Prostate gland (tissue), 2 donors: ENCODE data around the gene FBXO41. TPM values are rescaled to one million over a fixed set of nuclear protein-coding genes. Genes with fewer than 3 reads are reported as not detected.

ENCODE experiments used
- DNase-seq: peaks from one replicate; pipeline ENCODE4 v3.0.0-alpha.2; 2019; ENCODE audit warnings: low spot score
- H3K27ac ChIP-seq, 2 donors: fragments of 200-600 bp; sonication (generic); 2 replicates each; pipeline ENCODE4 v1.5.1; 2017 to 2019
- H3K27me3 ChIP-seq: fragments of 200-600 bp; sonication (generic); replicated peaks from 2 replicates; pipeline ENCODE4 v1.5.1; 2019; ENCODE audit not compliant: insufficient read depth
- H3K36me3 ChIP-seq, 2 donors: fragments of 200-600 bp; sonication (generic); 1 replicate in 1 of 2; 2 replicates in 1 of 2; pipeline versions ENCODE4 v1.5.1 to v1.8.1; 2017 to 2019
- H3K4me1 ChIP-seq: fragments of 200-600 bp; sonication (generic); replicated peaks from 2 replicates; pipeline ENCODE4 v1.5.1; 2019
- H3K4me3 ChIP-seq, 2 donors: fragments of 200-600 bp; sonication (generic); 2 replicates each; pipeline ENCODE4 v1.5.1; 2017 to 2019
- H3K9me3 ChIP-seq: fragments of 200-600 bp; sonication (generic); 2 replicates; pipeline ENCODE4 v1.5.1; 2017
- CTCF ChIP-seq, 4 experiments: fragments of 200-600 bp in 2 of 4; fragments of 450-650 bp in 2 of 4; sonication (generic) in 2 of 4; IDR thresholded peaks; 1 replicate in 3 of 4; 2 replicates in 1 of 4; pipeline ENCODE4 v1.5.1; 2016 to 2019; ENCODE audit warnings: antibody characterized with exemption in 4 of 4, mild to moderate bottlenecking in 2 of 4, moderate library complexity in 2 of 4
- POLR2A ChIP-seq: fragments of 450-650 bp; IDR thresholded peaks from one replicate; pipeline ENCODE4 v1.6.1; 2016; ENCODE audit warnings: antibody characterized with exemption, mild to moderate bottlenecking
- POLR2AphosphoS5 ChIP-seq: sonication (generic); formaldehyde crosslinking; IDR thresholded peaks from one replicate; pipeline ENCODE4 v1.6.1; 2017; ENCODE audit warnings: antibody characterized with exemption
- WGBS: methylation state at CpG from one replicate; pipeline ENCODE4 v1.1.5; 2018; 5-methylcytosine and 5-hydroxymethylcytosine counted together
- intact Hi-C: fragments of 100-400 bp; cut with DNase I; formaldehyde crosslinking; loops from one replicate; pipeline ENCODE4 v1.14.2; 2022
- total RNA-seq, 2 donors: library from RNA; depleted of rRNA; stranded (reverse); fragments of >200 nt; gene quantifications; one replicate each; pipeline ENCODE4 v1.1.0, GENCODE V29; 2016

The FBXO41 gene
- total RNA-seq, 2 donors from 2014 or later = 4.2 to 7.4 TPM

GRCh38 chr2:73237168-73237567 lies 47.1 kb downstream of the FBXO41 start:
- Histone ChIP-seq H3K27me3 (no peaks in the 10 kb centered on the region), H3K4me1 (peaks cover 6% of the 10 kb centered on the region), H3K36me3 (no peaks in the 10 kb centered on the region), H3K4me3 (no peak overlapping the region), H3K27ac (no peak overlapping the region), H3K9me3 (no peaks in the 10 kb centered on the region)
- intact Hi-C loops = no loop called here
- TF ChIP-seq CTCF (IDR thresholded peaks at IDR 0.05) (no peak), POLR2A (no peak), POLR2AphosphoS5 (no peak)
- 53% methylated on average over 1 of the region's 1 CpG for WGBS
- DNase-seq = no peak

- Histone ChIP-seq H3K27me3 (no peaks in the 10 kb centered on the region), H3K9me3 (no peaks in the 10 kb centered on the region), H3K4me3 (peak overlapping the region; percentile 60 to 77), H3K36me3 (no peaks in the 10 kb centered on the region), H3K4me1 (peaks cover 6% of the 10 kb centered on the region), H3K27ac (no peak overlapping the region)
- 65% methylated on average over 11 of the region's 11 CpGs for whole genome bisulfite sequencing
- TF ChIP-seq CTCF (IDR thresholded peaks at IDR 0.05) = no peak
- no peak for TF ChIP-seq POLR2A
- TF ChIP-seq POLR2AphosphoS5 = no peak
- intact Hi-C loops = no loop called here
- no peak for DNase-seq
Measured at GRCh38 chr2:73235315-73236028, 48.8 kb downstream of the FBXO41 start.

- Histone ChIP-seq H3K4me1 (peaks cover 6% of the 10 kb centered on the region), H3K27ac (peak within 1 kb of the TSS; percentile 85 to 92), H3K9me3 (no peaks in the 10 kb centered on the region), H3K27me3 (no peaks in the 10 kb centered on the region), H3K4me3 (peak within 1 kb of the TSS; percentile 60 to 77), H3K36me3 (no peaks in the 10 kb centered on the region)
- peak; percentile 95 for TF ChIP-seq POLR2AphosphoS5
- no peak for TF ChIP-seq CTCF (IDR thresholded peaks at IDR 0.05)
- TF ChIP-seq POLR2A = peak; percentile 45
- intact Hi-C loops = loop anchor here (5.0 kb wide), 1 partner anchor 153 kb away; the partner anchor contains the start of gene ALMS1
- under 1% methylated on average over 62 of the region's 69 CpGs for WGBS
- DNase-seq = peak; percentile 92
Measured at GRCh38 chr2:73233932-73234832, 50.1 kb downstream of the FBXO41 start, which contains the start of gene CCT7. TSS of gene CCT7 (plus strand) at chr2:73234308. CDS start at chr2:73234379, 71 bp downstream.

- TF ChIP-seq POLR2A (peak; percentile 31), POLR2AphosphoS5 (peak; percentile 93), CTCF (IDR thresholded peaks at IDR 0.05) (no peak)
- Histone ChIP-seq H3K27me3 (no peaks in the 10 kb centered on the region), H3K9me3 (no peaks in the 10 kb centered on the region), H3K27ac (peak within 1 kb of the TSS; percentile 85 to 92), H3K4me1 (peaks cover 6% of the 10 kb centered on the region), H3K4me3 (peak within 1 kb of the TSS; percentile 60 to 77), H3K36me3 (no peaks in the 10 kb centered on the region)
- intact Hi-C loops = loop anchor here (5.0 kb wide), 1 partner anchor 154 kb away; the partner anchor contains the start of gene ALMS1
- DNase-seq = peak; percentile 100
- under 1% methylated on average over 66 of the region's 67 CpGs for WGBS
Measured at GRCh38 chr2:73233154-73233931, 50.9 kb downstream of the FBXO41 start, which contains the start of gene PRADC1. TSS of gene PRADC1 (minus strand) at chr2:73233239. CDS start at chr2:73233160, 79 bp downstream.
